NCI-H526 treated with DMSO at 0.1 percent for 48 hours (cell line): ENCODE measurements around the gene GAGE12J.
"Not testable (repeated sequence)": the region's sequence is repeated elsewhere in the genome, so short reads cannot be mapped to it uniquely, and the experiment has no call there.

ENCODE experiments used
- DNase-seq: peaks from one replicate; lab custom pipeline; 2025; lab: John Stamatoyannopoulos, UW

Gene GAGE12J

DNA sequence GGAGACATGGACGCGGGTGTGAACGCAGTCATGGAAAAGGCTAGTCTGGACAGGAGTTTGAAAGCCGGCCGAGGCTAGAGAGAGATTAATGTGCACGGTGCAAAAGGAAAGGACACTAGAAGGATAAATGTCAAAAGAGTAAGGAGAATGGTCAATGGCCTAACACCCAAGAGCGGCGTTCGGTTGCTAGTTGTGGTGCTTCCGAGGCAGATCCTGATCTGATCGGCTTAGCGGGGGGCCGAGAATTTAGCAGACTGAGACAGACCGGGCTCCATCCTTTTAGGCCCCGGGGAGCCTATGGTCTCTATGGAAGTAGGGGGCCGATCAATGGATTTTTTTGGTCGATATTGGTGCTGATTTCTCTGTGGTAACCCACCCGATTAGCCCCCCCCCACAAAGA is 11.5 kb upstream of the GAGE12J start:
- no peak for DNase-seq

DNA sequence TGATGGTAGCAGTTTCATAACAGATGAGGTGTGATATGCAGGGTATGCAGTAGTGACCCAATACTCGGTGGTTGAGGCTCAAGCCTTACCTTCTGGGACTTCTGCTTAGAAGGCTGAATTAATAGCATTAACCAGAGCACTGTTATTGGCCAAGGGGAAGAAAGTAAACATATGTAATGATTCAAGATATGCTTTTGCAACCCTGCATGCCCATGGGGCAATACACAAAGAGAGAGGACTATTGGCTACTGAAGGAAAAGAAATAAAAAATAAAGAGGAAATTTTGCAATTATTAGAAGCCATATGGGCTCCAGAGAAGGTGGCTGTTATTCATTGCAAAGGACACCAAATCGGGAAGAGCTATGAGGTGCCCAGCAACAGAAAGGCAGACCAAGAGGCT is 9.7 kb upstream of the GAGE12J start:
- no peak for DNase-seq

DNA sequence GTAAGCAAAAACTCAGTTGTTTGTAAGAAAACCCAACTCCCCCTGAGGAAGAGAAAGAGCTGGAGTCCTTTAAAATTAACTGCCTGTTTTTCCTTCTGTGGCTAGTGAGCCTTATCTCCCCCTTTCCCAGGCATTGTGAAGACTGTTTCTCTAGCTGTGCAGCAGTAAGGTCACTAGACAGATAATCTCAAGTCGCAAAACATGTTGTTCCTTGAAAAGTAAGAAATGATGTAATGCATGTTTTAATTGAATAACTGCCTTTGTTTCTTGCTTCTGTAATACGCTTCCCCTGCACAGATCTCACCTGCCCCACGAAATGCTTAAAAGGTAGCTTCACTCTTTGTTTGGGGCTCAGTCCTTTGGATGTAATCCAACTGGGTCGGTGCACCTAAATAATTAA is 5.8 kb upstream of the GAGE12J start:
- DNase-seq: no peak

DNA sequence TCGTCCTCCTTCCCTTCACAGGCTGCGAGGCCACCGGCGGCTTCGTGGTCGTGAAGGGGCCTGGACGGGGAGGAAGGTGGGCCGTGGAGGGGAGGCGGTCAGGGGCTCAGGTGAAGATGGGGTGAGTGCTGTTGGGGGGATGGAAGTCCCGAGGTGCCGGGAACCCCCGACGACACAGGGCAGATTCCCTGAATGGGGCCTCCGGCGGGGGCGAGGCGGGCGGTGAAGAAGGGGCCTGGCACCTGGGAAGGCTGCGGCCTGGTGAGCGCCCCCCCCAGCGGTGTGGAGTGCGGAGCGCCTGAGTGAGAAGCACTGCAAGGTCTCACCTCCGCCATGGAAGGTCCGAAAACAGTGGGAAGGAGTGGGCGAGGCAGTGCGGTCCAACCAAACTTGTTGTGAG is 429 bp downstream of the GAGE12J start:
- not testable (repeated sequence) for DNase-seq

DNA sequence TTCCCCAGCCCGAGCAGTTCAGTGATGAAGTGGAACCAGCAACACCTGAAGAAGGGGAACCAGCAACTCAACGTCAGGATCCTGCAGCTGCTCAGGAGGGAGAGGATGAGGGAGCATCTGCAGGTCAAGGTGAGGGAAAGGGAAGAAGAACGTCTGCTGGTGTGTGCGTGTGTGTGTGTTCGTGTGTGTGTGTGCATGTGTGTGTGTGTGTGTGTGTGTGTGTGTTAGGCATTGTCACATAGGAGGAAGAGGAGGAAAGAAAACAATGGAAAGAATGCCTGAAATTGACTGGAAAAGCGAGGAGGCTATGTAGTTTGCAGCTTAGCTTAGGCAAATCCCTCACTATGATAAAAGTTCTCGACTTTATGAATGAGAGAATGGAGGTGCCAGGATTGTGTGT is 1.9 kb downstream of the GAGE12J start:
- not testable (repeated sequence) for DNase-seq

DNA sequence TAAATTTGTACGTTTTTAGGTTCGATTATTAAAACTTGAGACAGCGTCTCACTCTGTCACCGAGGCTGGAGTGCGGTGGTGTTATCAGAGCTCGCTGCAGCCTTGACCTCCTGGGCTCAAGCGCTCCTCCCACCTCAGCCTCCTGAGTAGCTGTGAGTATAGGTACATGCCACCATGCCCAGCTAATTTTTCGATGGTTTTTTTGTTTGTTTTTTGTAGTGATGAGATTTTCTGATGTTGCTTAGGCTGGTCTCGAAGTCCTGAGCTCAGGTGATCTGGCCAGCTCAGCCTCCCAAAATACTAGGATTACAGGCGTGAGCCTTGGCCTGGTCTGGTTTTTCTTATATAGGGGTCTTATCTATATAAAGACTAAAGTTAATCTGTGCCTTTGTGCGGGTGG is 8.6 kb downstream of the GAGE12J start:
- not testable (repeated sequence) for DNase-seq

DNA sequence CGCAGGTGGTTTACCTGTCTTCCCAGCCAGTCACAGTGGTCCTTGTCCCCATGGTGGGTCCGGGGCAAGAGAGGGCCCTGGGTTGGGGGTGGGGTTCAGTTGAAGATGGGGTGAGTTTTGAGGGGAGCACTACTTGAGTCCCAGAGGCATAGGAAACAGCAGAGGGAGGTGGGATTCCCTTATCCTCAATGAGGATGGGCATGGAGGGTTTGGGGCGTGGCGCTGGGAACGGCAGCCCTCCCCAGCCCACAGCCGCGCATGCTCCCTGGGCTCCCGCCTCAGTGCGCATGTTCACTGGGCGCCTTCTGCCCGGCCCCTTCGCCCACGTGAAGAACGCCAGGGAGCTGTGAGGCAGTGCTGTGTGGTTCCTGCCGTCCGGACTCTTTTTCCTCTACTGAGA is 9.4 kb downstream of the GAGE12J start, which contains the start of gene GAGE13:
Gene GAGE13, plus strand, starts transcription at position 301 of the 400 bp plus-strand sequence. CDS start 1,156 bp downstream, outside the sequence.
- DNase-seq: not testable (repeated sequence)

DNA sequence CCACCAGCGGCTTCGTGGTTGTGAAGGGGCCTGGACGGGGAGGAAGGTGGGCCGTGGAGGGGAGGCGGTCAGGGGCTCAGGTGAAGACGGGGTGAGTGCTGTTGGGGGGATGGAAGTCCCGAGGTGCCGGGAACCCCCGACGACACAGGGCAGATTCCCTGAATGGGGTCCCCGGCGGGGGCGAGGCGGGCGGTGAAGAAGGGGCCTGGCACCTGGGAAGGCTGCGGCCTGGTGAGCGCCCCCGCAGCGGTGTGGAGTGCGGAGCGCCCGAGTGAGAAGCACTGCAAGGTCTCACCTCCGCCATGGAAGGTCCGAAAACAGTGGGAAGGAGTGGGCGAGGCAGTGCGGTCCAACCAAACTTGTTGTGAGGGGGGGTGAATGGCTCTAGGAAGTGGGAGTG is 10.0 kb downstream of the GAGE12J start:
- not testable (repeated sequence) for DNase-seq

DNA sequence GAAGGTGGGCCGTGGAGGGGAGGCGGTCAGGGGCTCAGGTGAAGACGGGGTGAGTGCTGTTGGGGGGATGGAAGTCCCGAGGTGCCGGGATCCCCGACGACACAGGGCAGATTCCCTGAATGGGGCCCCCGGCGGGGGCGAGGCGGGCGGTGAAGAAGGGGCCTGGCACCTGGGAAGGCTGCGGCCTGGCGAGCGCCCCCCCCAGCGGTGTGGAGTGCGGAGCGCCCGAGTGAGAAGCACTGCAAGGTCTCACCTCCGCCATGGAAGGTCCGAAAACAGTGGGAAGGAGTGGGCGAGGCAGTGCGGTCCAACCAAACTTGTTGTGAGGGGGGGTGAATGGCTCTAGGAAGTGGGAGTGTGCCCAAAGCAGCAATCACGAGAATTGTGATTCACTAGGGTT is 19.6 kb downstream of the GAGE12J start:
- DNase-seq: not testable (repeated sequence)

DNA sequence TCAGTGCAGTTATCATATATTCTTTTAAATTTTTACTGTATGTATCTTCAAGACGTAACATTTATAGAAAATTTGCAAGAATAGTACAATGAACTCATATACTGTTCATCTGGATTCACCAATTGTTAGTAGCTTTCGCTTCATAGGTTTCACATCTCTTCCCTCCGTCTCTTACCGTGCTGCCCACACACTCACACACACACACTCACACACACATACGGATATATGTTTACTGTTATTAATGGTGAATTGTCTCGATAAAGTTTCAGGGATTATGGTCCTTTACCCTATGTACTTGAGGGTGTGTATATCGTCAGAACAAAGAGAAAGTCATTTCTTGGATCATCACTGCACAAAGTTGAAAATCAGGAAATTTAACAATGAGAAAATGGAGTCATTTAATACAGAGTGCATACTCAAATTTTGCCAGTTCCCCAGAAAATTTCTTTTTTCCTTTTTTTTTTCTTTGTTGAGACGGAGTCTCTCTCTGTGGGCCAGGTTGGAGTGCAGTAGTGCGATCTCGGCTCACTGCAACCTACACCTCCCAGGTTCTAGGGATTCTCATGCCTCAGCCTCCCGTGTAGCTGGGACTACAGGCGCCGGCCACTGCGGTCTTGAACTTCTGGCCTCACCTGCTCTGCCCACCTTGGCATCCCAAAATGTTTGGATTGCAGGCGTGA is 22.8 kb downstream of the GAGE12J start:
- DNase-seq: not testable (repeated sequence)

DNA sequence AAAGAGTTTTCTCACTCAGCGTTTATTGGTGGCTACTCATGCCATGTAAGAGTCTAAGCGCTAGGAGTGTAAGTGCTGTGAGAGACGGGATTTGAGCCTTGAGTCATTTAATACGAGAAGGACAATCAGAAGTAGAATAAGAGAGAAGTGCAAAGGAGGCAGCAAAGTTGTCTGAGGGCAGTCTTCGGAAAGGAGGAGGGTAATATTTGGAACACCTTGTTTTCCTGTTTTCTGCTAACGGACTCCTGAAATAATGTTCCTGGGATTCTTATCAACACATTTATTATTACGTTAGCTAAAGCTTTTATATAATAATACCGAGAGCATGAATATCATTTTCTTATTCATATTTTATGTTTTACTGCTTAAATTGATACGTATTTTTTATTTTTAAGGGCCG is 23.6 kb downstream of the GAGE12J start:
- DNase-seq: not testable (repeated sequence)

DNA sequence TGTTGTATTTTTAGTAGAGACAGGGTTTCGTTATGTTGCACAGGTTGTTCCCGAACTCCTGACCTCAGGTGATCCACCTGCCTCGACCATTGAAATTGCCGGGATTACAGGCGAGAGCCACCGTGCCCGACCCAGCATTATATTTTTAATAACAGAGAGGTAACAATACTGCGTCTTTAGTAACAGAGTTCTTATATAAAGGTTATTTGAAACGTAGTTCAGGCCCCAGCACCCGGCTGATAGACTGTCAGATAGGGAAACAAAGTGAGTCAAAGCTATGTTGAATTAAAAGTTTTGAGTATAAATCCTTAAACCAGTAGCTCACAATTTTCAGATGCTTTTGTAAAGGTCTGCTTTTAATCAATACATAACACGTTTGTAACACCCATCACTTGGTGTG is 24.3 kb downstream of the GAGE12J start:
- not testable (repeated sequence) for DNase-seq
